ENCODE measurements around the gene WDR93.

The WDR93 gene

DNA sequence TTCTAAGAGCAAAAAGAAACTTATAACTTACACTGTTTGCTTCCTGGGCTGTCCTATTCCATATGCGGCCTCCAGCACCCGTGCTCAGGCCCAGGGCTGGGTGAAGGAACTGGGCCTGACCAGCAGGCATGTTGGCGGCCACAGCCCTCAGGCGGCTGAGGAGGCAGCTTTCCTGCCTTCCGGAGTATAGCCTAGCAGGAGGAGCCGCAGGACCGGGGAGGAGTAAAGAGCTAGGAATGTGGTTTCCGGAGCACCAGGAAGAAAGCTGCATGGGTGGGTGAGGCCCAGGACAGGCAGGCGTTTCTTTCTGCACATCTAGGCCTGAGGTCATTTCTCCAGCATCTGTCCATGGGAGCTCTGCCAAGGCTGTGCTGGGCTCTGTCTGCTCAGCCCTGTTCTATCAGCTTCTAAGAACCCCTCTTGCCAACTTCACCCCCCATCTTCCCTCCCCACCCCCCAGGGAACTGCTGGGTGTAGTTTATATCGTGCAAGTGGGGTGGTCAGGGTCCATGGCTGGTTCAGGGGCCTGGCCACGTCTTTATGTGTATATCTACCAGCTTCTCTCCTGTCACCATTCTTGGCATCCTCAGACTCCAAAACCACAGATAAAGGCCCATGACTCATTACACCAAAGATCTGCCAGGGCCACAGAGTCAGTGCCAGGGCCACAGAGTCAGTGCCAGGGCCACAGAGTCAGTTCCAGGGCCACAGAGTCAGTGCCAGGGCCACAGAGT, 27.6 kb upstream of the WDR93 start:
- DNase-seq = no peak

DNA sequence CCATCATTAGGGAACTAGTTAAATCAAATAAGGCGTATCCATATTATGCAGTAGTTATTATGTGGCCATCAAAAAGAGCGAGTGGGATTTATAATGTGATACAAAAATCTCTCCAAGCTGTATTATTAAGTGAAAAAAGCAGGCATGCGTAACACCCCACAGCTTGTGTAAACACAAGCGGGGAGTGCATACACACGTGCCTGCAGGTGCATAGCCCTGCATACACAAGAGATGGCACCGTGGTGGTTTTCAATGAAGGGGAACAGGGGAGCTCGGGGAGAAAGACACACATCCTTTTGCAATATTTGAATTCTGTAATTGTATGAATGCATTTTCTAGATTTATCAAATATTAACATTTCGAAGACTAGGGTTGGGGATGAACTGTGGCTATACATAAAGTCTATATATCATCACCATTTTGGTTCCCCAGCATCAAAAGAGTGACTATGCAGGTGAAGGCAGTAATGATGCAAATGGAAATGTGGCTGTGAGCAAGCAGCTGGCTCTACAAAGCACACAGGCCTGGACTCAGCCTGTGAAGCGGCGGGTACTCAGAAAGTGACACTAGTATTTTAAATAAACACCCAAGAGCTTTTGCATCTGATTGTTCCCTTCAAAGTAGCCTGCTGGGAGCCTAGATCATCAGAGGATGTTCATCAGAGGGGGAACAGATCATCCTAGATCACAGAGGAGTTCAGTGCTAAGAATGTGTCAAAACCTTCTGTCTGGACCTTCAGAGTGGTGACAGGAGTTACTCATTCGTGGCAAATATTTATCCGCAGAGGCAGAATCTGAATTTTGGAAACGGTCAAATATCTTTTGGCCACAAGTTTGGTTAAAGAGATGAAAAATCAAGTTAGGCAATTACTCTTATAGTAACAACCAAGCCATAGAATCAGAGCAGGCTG, 25.9 kb upstream of the WDR93 start:
- DNase-seq = no peak

DNA sequence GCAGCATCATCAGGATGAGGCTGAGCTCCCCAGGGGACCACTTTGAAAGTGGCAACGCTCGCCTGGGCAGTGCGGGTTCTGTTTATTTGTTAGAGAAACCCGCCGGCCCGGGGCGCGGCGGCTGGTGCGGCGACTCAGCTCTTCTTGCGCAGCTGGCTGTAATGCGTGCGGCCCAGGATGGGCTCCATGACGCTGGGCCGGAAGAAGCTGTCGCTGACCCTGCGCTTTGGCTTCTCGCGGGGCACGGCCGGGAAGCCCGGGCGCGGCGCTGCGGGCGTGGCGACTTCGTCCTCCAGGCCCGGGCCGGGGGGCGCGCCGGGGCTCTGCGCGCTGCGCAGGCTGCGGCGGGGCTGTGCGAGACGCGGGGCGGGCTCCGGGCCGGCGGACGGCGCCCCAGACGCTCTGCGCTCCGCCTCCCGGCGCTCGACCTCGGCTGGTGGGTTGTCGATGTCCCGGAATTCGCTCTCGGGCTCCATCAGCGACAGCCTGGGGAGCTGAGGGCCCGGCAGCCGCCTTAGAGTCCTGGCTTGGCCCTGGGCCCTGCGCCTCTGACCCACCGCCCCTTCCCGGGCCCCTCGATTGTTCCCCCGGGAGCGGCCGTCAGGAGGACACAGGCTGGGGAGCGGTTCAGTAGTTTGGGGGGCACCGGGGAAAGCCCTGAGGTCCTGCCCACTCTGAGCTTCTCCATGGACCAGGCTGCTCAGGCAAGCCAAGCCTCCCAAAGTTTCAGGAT, 25.0 kb upstream of the WDR93 start:
- no peak for DNase-seq

DNA sequence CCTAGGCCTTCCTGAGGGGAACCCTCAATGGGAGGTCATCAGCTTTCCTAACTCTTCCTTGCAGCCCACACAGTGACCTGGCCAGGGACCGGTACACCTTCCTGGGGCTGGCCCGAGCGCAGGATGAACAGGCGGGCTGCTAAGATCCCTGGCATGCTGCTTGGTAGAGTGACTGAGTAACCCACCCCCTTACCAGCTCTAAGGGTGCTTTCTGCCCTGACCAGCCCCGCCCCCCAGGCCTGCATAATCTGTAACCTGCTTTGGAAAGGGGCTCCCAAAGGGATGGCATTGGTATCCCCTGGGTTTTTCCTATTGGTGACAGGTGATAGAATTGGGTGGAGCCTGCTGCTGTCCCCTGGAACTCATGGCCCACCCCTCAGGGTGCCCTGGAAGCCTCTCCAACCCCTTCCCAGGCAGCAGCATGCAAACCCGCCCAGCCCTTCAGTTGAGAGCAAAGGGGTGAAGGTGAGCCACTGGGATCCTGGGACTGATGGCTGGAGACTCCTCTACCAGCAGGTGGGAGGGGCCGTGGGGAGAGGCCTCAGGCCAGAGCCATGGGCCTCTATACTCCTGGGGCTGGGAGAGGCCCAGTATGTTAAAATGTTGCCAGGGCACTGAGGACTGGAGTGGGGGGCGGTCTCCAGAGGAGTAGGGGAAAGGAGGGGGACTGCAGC, 24.3 kb upstream of the WDR93 start:
- DNase-seq = no peak

DNA sequence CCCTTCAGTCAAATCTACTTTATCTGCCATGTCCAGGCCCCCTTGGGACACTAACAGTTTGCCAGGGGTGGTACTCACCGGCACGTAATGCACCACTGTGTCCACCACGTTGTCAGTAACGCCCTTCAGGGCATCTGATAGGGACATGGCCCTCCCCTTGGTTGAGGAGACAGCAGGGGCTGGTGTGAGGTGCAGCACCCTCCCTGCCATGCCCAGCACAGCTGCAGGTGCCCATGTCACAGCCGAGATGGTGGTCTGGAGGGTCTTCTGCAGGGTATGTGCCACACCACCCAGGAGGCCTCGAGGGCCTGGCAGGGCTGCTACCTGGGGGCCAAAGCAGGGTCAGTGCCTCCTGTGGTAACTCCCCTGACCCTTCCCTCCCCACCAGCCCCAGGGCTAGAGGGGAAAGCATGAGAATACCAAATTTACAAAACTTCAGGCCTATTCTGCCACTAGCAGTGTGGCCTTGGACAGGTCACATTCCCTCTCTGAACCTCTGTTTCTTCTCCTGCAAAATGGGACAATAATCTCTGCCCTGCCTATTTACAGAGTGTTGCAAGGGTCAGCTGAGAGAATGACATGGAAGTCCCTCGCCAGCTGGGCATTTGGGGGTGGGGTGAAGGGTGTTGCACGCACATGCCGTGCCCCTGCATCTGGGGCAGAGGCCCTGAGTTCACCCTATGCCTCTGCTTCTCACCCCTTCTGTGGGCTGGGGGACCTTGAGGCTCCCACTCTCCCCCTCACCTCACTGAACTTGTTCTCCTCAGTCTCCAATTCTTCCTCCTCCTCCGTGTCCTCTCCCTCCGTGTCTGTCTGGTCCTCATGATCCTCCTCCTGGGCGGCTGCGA, 23.5 kb upstream of the WDR93 start:
- DNase-seq = no peak

DNA sequence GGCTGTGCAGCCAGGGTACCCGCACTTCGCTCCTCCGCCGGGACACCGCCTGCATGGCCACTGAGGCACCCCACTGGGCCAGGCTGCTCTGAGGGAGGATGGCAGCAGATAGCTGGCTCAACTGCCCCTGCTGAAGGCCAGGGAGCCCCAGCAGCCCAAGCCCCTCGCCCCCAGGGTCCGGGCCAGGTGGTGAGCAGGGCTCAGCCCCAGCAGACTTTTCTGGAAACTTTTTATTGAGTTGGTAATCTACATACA, 23.0 kb upstream of the WDR93 start:
- no peak for DNase-seq

DNA sequence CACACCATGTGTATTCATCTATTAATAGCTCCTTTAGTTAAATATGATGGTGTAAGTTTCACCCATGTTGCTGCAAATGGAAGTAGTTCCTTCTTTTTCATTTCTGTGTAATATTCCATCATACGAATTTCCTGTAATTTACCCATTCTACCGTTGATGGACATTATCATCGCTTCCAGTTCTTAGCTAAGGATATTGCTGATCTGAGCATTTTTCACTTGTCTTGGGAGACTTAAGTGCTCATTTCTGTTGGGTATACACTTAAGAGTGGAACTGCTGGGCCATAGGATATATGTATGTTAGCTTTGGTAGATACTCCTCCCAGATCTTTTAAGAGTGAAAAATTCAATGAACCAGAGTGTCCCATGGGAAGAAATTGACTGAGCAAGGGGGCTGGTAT, 22.4 kb upstream of the WDR93 start:
- DNase-seq = no peak

DNA sequence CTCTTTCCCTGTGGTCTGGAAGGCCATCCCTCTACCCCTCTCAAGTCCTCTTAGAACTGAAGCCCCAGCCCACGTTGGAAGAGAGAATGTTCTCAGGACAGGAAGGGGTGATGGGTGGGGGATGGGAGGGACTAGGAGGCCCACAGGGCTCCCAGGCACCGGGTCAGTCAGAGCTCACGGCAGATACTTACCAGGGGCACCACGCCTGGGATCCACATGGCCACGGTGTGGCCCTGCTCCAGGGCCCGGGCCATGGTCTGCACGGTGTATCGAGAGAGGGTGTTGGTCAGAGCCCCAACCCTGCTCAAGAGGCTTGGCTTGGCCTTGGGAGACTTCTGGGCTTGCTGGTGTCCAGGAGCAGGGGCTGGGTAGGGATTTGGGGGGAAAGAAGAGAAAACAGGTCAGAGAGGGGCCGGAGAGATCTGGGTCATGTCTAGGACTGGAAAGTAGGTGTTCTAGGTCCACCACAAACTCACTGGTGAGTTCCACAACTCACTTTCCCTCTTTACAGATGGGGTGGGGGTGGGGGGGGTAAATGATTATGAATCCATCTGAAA, 21.2 kb upstream of the WDR93 start:
- no peak for DNase-seq

DNA sequence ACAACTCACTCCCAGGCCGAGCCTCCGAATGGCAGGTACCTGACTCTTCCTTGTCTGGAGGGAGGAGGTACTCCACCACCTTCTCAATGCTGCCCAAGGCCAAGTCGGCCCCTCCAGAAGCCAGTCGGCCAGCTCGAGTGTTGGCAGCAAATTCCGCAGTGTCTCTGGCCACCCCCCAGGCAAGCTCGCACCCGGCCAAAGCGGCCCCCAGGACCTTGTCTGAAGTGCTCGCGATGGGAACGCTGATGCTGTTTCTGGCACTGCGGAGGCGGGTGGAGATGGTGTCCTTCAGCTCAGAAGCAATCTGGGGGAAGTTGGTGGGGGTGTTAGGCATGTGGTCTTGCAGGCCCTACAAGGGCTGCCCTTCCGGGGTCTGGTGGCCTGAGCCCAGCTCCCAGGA, 20.7 kb upstream of the WDR93 start:
- no peak for DNase-seq

DNA sequence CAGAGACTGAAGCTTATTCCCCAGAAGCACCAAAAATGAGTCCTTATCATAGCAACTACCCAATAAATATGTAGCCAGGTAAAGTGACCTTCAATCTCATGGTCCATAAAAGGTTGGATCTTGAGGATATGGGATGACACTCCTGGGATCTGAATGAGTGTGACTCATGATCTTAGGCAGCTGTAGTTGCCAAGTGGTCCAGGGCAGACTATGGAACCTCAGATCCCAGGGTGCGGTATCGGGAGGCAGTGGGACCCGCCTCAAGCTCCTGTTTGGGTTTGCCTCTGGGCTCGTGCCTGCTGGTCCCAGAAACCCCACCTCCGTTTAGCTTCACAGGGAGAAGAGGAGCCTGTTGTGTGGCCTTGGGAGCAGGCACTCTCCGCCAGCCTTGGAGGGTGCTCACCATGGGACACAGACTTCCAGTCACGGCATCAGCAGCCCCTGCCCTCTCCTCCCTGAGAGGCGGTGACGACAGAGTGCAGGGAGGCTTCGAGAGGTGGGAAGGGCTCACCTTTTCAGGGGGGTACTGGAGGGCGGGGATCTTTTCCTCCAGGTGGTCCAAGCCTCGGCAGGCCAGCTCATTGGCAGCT, 19.5 kb upstream of the WDR93 start:
- no peak for DNase-seq

DNA sequence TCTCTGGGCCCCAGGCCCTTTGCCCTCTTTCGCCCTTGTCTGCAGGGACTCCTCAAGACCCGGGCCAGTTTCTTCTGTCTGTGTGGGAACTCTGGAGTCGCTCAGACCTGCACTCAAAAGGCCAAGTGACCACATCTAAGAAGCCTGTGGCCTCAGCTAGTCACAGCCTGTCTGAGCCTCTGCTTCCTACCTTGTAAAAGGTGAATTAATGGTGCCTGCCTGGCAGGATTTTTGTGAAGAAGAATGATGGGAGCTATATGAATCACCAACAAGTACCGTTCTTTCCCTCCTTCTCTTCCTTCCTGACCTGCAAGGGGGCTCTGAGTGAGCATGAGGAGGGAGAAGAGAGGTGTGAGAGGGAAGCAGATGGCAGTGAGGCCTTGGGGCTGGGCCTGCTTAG, 18.9 kb upstream of the WDR93 start:
- DNase-seq = no peak

DNA sequence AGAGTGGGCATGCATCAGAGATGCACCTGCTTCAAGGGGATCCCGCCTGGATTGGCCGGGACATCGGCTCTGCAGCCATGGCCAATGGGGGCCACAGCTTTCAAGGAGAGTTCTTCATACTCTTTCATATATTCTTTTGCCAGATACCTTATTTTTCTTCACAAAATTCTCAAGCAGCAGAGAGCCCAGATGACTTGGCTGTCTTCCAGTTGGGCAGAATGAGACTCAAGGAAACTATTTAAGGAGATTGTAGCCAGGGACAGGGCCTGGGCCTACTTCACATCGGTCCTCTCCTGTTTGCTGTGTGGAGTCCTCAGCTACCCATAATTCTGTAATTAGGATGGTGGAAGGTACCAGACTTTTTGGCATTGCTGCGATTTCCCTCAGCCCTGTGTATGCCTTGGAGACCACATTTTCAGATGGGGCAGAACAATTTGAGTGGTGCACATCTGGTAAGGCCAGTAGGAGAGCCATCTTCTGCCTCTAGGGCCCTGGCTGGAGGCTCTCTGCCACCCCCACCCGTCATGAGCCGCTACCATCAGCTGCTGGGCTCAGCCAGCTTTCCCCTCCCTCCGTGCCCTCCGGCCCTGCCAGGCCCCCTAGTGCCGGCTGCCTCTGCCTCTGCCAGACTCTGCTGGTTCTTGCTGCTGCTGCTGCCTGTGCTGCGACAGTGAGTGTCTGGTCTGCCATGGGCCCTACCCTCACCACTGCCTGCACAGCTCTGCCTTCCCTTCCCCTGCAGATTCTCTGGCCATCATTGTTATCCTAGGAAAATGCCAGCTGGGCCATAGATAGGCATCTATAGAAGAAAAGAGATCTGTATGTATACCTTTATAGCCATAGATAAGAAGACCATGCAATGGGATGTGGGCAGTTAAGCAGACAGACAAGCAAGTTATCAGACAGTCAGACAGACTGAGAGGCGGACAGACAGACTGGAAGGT, 18.1 kb upstream of the WDR93 start:
- no peak for DNase-seq

DNA sequence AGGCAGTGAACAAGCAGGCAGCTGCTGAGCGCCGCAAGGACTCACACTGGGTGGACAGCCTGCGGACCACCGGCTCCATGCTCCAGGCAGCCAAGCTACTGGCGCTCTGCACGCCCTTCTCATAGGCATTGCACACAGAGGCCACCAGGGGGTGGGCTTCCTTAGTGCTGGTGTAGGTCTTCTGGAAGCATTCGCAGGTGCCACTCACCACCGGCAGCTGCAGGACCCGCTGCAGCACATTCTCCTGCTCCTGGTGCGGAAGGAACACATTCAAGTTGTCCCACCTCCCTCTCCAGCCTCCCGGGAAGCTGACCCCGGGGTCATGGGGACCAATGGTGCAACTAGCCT, 17.5 kb upstream of the WDR93 start:
- no peak for DNase-seq

DNA sequence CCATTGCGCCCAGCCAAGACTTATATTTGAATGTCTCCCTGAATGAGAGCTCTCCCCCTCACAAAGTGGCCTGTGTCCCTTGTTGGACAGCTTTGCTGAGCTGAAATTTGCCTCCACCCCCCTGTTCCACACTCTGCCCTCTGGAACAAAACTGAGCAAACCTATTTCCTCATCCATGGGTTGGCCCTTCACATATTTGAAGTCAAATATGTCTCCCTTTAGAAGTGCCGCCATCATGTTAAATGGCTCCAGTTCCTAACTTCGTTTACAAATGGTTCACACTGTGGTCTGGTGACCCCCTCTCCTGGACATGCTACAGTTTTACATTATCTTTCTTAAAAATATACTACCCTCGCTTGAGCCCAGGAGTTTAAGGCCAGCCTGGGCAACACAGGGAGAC, 16.1 kb upstream of the WDR93 start:
- no peak for DNase-seq

DNA sequence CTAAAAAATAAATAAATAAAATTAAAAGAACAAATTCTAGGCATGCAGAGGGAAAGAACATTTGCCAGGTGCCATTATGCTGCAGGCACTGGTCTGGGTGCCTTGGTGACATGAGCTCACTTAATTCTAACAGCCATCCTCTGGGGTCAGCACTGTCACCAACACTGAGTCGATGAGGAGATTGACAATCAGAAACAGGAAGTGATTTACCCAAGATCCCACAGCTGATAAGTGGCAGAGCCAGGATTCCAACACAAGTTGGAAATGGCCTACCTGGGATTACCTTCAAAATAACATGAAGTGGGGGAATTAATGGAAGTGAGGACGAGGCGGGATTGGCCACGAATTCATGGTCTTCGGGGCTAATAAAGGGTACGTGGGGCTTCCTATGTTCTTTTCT, 15.0 kb upstream of the WDR93 start:
- DNase-seq = no peak

DNA sequence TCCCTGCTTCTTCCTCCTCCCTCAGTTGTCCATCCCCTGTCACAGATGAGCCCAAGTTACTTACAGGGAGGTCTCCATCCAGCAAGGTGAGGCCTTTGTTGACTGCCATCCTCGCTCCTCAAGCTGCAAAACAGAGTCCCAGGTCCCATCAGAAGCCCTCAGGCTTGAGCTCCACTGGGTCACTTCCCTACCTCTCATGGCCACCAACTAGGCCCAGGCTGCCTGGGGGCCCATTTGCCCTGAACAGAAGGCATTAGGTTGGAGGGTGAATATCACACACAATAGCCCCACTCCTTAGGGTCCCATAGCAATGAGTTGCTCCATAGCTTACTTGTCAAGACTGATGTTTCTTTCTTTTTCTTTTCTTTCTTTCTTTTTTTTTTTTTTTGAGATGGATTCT, 13.2 kb upstream of the WDR93 start:
- DNase-seq = no peak

DNA sequence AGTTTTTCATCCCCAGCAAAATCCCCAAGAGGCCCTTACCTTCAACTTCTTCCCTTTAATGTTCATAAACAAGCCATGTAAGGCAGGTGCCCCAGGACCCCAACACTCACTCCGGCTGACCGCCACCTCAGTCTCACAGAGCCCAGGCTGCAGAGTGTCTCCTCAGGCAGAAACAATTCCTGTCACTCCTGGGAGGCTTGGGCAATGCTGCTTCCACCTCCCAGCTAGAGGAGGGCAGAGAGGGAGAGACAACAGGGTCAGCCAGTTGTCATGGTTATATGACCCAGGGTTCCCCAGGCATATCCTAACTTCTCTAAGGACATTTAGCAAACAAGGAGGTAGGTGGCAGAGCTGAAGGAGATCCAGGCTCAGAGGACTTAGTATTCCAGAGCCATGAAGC, 11.4 kb upstream of the WDR93 start, which contains the start of gene PLIN1:
TSS of gene PLIN1 (minus strand) at position 156 of the 400 bp plus-strand sequence. CDS start 1,878 bp downstream, outside the sequence.
- DNase-seq = no peak

DNA sequence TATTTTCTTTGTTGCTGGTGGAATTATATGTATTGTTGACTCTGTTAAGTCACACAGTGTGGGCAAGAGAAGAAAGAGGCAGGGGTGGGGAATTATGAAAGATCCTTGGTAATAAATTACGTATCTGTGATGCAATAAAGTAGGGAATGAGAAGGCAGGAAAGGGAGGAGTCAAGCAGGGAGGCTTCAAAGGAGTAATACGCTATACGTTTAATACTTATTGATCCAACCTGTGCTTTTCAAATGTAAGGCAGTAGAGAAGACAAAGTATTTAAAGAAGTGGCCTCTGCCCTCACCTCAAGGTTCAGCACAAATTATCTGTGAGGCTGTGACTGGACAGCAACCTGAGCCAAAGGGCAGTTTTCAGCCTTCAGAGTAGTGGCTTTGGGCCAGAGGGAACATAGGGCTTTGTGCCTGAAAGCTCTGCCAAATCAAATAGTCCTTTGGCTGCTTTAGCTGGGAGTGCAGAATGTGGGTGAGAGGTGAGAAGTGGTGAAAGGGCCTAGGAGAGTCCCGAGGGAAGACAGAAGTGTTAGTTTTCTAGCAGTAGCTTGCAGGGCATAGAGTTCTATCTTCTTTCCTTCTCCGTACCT, 10.2 kb upstream of the WDR93 start:
- no peak for DNase-seq

DNA sequence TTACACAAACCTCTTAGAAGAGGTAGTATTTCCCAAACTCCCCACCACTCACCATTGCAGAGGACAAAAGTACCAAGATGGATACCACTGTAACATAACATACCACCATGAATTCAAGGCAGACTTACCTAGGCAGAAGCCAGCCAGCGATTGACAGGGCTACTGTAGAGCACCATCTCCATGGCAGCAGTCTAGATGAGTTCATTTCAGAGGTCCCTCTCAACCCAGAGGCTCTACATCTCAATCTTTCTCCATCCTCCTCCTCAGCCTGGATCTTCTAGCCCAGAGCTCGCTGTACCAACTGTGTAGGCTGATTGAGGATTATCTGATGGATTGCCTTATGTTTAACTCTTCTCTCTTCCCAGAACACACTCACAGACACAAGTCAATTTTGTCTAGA, 9.5 kb upstream of the WDR93 start:
- no peak for DNase-seq

DNA sequence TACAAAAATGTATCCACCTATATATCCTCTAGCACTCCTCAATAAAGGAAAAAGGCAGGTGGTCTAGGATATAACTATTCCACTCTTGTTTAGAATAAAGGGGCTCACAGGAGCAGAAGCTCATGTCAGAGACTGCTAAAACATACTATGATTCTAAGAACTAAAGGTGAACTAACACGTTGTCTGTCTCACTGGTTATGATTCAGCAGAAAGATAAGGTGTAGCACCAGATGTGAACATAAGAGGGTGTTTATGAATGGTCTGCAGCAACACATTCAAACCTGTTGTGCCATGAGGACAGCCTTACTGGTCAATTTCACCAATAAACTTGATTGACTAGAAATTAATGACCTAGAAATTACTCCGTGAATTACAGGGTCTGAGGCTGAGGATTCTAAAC, 4.6 kb upstream of the WDR93 start:
- no peak for DNase-seq
